ENCODE measurements around the gene CARM1. TPM values are rescaled to one million over a fixed set of nuclear protein-coding genes. Genes with fewer than 3 reads are reported as not detected.

The CARM1 gene
- total RNA-seq, 2 donors from 2014 or later: 53.3 to 75.9 TPM

- DNase-seq: no peak
- intact Hi-C loops (cut with DNase I): no loop called here
- no peak for TF ChIP-seq CTCF (IDR thresholded peaks at IDR 0.05)
- Histone ChIP-seq H3K36me3 (peaks cover 21% of the 10 kb centered on the region), H3K27me3 (no peaks in the 10 kb centered on the region), H3K4me3 (no peak overlapping the region), H3K27ac (no peak overlapping the region), H3K9ac (ENCODE audit: low read depth in 2 of 2, low read length in 2 of 2) (no peak overlapping the region), H3K9me3 (no peaks in the 10 kb centered on the region), H3K4me1 (no peaks in the 10 kb centered on the region)
These were observed 41.4 kb upstream of the CARM1 start for GRCh38 chr19:10829967-10830366.

GRCh38 chr19:10830370-10830769 lies 41.0 kb upstream of the CARM1 start:
- Histone ChIP-seq H3K9ac (ENCODE audit: low read depth in 2 of 2, low read length in 2 of 2) (no peak overlapping the region), H3K27me3 (no peaks in the 10 kb centered on the region), H3K9me3 (no peaks in the 10 kb centered on the region), H3K4me1 (no peaks in the 10 kb centered on the region), H3K27ac (no peak overlapping the region), H3K36me3 (peaks cover 20% of the 10 kb centered on the region), H3K4me3 (no peak overlapping the region)
- intact Hi-C loops (cut with DNase I): no loop called here
- no peak for TF ChIP-seq CTCF (IDR thresholded peaks at IDR 0.05)
- DNase-seq: no peak

GRCh38 chr19:10830931-10831779 lies 40.2 kb upstream of the CARM1 start:
- Histone ChIP-seq H3K9ac (ENCODE audit: low read depth in 2 of 2, low read length in 2 of 2) (no peak overlapping the region), H3K4me3 (no peak overlapping the region), H3K36me3 (peaks cover 12% of the 10 kb centered on the region), H3K27ac (no peak overlapping the region), H3K27me3 (no peaks in the 10 kb centered on the region), H3K9me3 (no peaks in the 10 kb centered on the region), H3K4me1 (no peaks in the 10 kb centered on the region)
- TF ChIP-seq CTCF (IDR thresholded peaks at IDR 0.05): no peak
- intact Hi-C loops (cut with DNase I): no loop called here
- DNase-seq: no peak

GRCh38 chr19:10831987-10832938 lies 39.1 kb upstream of the CARM1 start:
- Histone ChIP-seq H3K27ac (no peak overlapping the region), H3K27me3 (no peaks in the 10 kb centered on the region), H3K9ac (ENCODE audit: low read depth in 2 of 2, low read length in 2 of 2) (no peak overlapping the region), H3K36me3 (peaks cover 12% of the 10 kb centered on the region), H3K4me3 (no peak overlapping the region), H3K4me1 (no peaks in the 10 kb centered on the region), H3K9me3 (no peaks in the 10 kb centered on the region)
- no peak for DNase-seq
- TF ChIP-seq CTCF (IDR thresholded peaks at IDR 0.05): no peak
- intact Hi-C loops (cut with DNase I): no loop called here

GRCh38 chr19:10832939-10833296 lies 38.4 kb upstream of the CARM1 start:
- H3K9ac ChIP-seq (ENCODE audit: low read depth in 2 of 2, low read length in 2 of 2): no peak overlapping the region
- no peak for TF ChIP-seq CTCF (IDR thresholded peaks at IDR 0.05)
- H3K27me3 ChIP-seq: no peaks in the 10 kb centered on the region
- H3K4me1 ChIP-seq: no peaks in the 10 kb centered on the region
- no peaks in the 10 kb centered on the region for H3K9me3 ChIP-seq
- no peak overlapping the region for H3K4me3 ChIP-seq
- H3K27ac ChIP-seq: no peak overlapping the region
- no peak for DNase-seq
- H3K36me3 ChIP-seq: peaks cover 12% of the 10 kb centered on the region
- intact Hi-C loops (cut with DNase I): no loop called here
